Naive thymus-derived CD8-positive, alpha-beta T cell (primary cell): ENCODE data around the gene DACH2. TPM values are rescaled to one million over a fixed set of nuclear protein-coding genes. Genes with fewer than 3 reads are reported as not detected.

Experiments
- ATAC-seq, 2 donors: fragments of 150-1000 bp; cut with Tn5 transposase in 1 of 2; sonication (Bioruptor Pico), chemical (Tn5 transposase) in 1 of 2; 1 replicate in 1 of 2; 2 replicates in 1 of 2; pipeline ENCODE4 v1.10.0; 2021; ENCODE audit warnings: mild to moderate bottlenecking in 2 of 2, moderate library complexity in 2 of 2
- POLR2A ChIA-PET: fragments of 350-600 bp; sonication (Branson Sonifier 250); formaldehyde crosslinking; loops from one replicate; lab custom pipeline; 2021; ENCODE audit warnings: antibody characterized with exemption; lab: Charles Lee
- DNase-seq, 10 donors: peaks; one replicate each; pipeline versions ENCODE4 v3.0.0 to v3.0.0-alpha.2; 2020 to 2022
- H3K27ac Mint-ChIP-seq, 10 donors: one replicate each; pipeline ENCODE4 v1.8.0; 2020 to 2022; ENCODE audit warnings: mild to moderate bottlenecking in 10 of 10, mixed read lengths in 10 of 10, moderate library complexity in 4 of 10, inconsistent platforms in 1 of 10
- H3K27me3 Mint-ChIP-seq, 5 donors: one replicate each; pipeline ENCODE4 v1.8.0; 2021 to 2022; ENCODE audit warnings: mixed read lengths in 5 of 5
- H3K36me3 Mint-ChIP-seq, 3 donors: one replicate each; pipeline ENCODE4 v1.8.0; 2020 to 2022; ENCODE audit warnings: mixed read lengths in 3 of 3, mild to moderate bottlenecking in 2 of 3, inconsistent platforms in 1 of 3
- H3K4me1 Mint-ChIP-seq, 4 donors: one replicate each; pipeline ENCODE4 v1.8.0; 2021 to 2022; ENCODE audit warnings: mixed read lengths in 4 of 4
- H3K4me3 Mint-ChIP-seq, 10 donors: one replicate each; pipeline ENCODE4 v1.8.0; 2020 to 2022; ENCODE audit warnings: mild to moderate bottlenecking in 10 of 10, mixed read lengths in 10 of 10, moderate library complexity in 6 of 10, inconsistent platforms in 1 of 10
- H3K9me3 Mint-ChIP-seq, 9 donors: one replicate each; pipeline ENCODE4 v1.8.0; 2020 to 2022; ENCODE audit warnings: mixed read lengths in 9 of 9, mild to moderate bottlenecking in 3 of 9, inconsistent platforms in 1 of 9, moderate library complexity in 1 of 9
- polyA plus RNA-seq, 3 donors: library from polyadenylated mRNA; unstranded; fragments of 300-500 nt; fragmentation: Illumina TruSeq; gene quantifications; one replicate each; pipeline ENCODE4 v1.2.3, GENCODE V29; 2021
- total RNA-seq, 8 experiments: library from RNA in 2 of 8; stranded (reverse) in 2 of 8; gene quantifications; one replicate each; pipeline ENCODE4 v1.2.3 and lab custom pipeline; 2021 to 2026

DACH2 gene
- total RNA-seq: not detected
- polyA plus RNA-seq: not detected
- total RNA-seq (lab: John Stamatoyannopoulos, UW): 0 to 0.06 (median 0) reads per million in 6 experiments

- POLR2A ChIA-PET: no interaction called here
- no peak within 1 kb of the TSS for H3K27ac Mint-ChIP-seq
- H3K4me1 Mint-ChIP-seq: peaks cover 0 to 19% (median 10%) of the 10 kb centered on the region in 4 donors
- peaks cover 0 to 4% (median 0%) of the 10 kb centered on the region in 9 donors for H3K9me3 Mint-ChIP-seq
- peak; percentile 38 to 91 for ATAC-seq
- H3K36me3 Mint-ChIP-seq: peaks cover 0 to 13% (median 0%) of the 10 kb centered on the region in 3 donors
- H3K4me3 Mint-ChIP-seq: peak within 1 kb of the TSS; percentile 63 to 86 (median 71)
- peak in 5 of 10 donors; percentile 5 to 62 (median 9) for DNase-seq
- H3K27me3 Mint-ChIP-seq: peaks cover 13 to 36% (median 21%) of the 10 kb centered on the region in 5 donors
These were observed at the start of gene DACH2 for GRCh38 chrX:86148024-86148511. DACH2 (plus strand) TSS chrX:86148451.

- Mint-ChIP-seq H3K4me1 (no peaks in the 10 kb centered on the region), H3K36me3 (no peaks in the 10 kb centered on the region), H3K27ac (no peak overlapping the region), H3K27me3 (peaks cover 0 to 6% (median 0%) of the 10 kb centered on the region in 5 donors), H3K4me3 (no peak overlapping the region), H3K9me3 (no peaks in the 10 kb centered on the region)
- POLR2A ChIA-PET: no interaction called here
- no peak for DNase-seq
- ATAC-seq: no peak
These were observed 45.9 kb upstream of the DACH2 start for GRCh38 chrX:86102341-86102740.

DNA sequence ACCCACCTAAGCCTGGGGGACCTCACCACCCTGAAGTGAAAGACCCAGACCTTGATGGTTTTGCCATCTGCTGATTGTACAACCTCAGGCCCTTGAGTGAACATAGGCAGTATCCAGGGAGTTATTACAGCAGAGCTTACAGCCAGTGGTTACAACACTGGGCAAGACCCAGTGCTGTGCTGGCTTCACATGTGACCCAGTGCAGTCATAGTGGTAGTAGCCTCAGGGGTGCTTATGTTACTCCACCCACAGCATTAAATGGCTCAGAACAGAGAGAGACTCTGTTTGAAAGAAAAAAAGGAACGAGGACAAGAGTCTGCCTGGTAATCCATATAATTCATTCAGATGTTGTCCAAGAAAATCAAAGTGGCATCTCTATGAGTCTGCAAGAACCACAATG lies 45.2 kb upstream of the DACH2 start:
- ATAC-seq: no peak
- H3K4me3 Mint-ChIP-seq: no peak overlapping the region
- H3K36me3 Mint-ChIP-seq: no peaks in the 10 kb centered on the region
- no peaks in the 10 kb centered on the region for H3K9me3 Mint-ChIP-seq
- no peak for DNase-seq
- H3K4me1 Mint-ChIP-seq: no peaks in the 10 kb centered on the region
- H3K27ac Mint-ChIP-seq: no peak overlapping the region
- H3K27me3 Mint-ChIP-seq: peaks cover 0 to 10% (median 0%) of the 10 kb centered on the region in 5 donors
- POLR2A ChIA-PET: no interaction called here

GRCh38 chrX:86104526-86104925 lies 43.7 kb upstream of the DACH2 start:
- no peaks in the 10 kb centered on the region for H3K36me3 Mint-ChIP-seq
- H3K27ac Mint-ChIP-seq: no peak overlapping the region
- no peak overlapping the region for H3K4me3 Mint-ChIP-seq
- no peak for DNase-seq
- POLR2A ChIA-PET: no interaction called here
- peaks cover 0 to 12% (median 0%) of the 10 kb centered on the region in 5 donors for H3K27me3 Mint-ChIP-seq
- no peaks in the 10 kb centered on the region for H3K4me1 Mint-ChIP-seq
- no peak for ATAC-seq
- H3K9me3 Mint-ChIP-seq: no peaks in the 10 kb centered on the region

DNA sequence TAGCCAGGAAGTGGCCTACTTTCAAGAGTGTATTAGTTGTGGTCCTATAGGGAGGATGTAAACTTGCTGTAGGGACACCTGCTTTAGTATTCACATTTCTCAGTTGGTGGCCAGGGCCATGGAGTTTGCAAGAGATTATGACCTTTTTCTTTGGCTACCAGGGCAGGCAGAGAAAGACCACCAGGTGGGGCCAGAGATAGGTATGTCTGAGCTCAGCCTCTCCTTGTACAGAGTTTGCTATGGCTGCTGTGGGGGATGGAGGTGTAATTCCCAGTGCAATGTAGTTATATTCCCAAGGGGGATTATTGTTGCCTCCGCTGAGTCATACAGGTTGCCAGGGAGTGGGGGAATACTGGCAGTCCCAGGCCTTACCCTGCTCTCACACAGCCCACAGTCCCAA lies 26.3 kb upstream of the DACH2 start:
- Mint-ChIP-seq H3K27ac (no peak overlapping the region), H3K9me3 (peaks cover 0 to 57% (median 19%) of the 10 kb centered on the region in 9 donors), H3K4me3 (no peak overlapping the region), H3K4me1 (no peaks in the 10 kb centered on the region), H3K36me3 (peaks cover 0 to 23% (median 2%) of the 10 kb centered on the region in 3 donors), H3K27me3 (peaks cover 0 to 26% (median 5%) of the 10 kb centered on the region in 5 donors)
- POLR2A ChIA-PET: no interaction called here
- no peak for DNase-seq
- no peak for ATAC-seq

DNA sequence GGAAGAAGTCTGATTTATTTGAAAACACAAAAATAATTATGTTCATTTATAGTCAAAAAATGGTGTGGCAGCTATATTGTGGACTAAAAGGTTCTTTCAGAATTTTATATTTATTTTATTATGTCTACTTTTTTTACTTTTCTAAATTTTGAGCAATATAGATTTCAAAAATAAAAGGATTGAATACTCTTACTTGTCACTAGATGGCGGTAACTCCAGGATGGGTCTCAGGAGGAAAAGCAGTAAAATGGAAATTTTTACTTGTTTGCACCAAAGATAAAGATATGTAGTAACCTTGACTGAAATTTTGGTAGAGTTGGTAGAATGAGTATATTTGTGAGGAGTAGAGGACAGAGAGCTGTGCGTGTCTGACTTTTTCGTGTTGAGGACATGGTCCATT lies 14.5 kb upstream of the DACH2 start:
- H3K36me3 Mint-ChIP-seq: no peaks in the 10 kb centered on the region
- POLR2A ChIA-PET: no interaction called here
- H3K4me1 Mint-ChIP-seq: peaks cover 0 to 1% (median 0%) of the 10 kb centered on the region in 4 donors
- H3K27ac Mint-ChIP-seq: no peak overlapping the region
- H3K4me3 Mint-ChIP-seq: no peak overlapping the region
- H3K9me3 Mint-ChIP-seq: no peaks in the 10 kb centered on the region
- ATAC-seq: no peak
- DNase-seq: peak in 2 of 10 donors; percentile 2 to 11
- peaks cover 0 to 7% (median 3%) of the 10 kb centered on the region in 5 donors for H3K27me3 Mint-ChIP-seq

DNA sequence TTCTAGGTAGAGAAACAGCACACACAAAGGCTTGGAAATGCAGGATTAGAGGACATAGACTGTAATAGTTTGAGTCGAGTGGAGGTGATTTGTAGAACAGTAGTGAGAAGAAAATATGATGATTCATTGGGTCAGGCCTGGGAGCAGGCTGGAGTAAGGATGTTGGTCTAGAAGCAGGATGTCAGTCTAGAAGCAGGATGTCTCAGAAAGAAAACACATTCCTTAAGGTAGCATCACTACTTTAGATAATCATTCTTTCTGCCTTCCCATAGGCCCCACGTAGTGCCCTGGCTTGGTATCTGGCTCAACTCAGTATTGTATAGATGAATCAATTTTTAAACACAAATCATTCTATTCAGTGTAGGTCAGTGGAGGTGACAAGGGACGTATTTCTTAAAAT lies 11.2 kb upstream of the DACH2 start:
- H3K27me3 Mint-ChIP-seq: peaks cover 0 to 6% (median 0%) of the 10 kb centered on the region in 5 donors
- no peaks in the 10 kb centered on the region for H3K9me3 Mint-ChIP-seq
- H3K4me1 Mint-ChIP-seq: peaks cover 0 to 1% (median 0%) of the 10 kb centered on the region in 4 donors
- POLR2A ChIA-PET: no interaction called here
- no peaks in the 10 kb centered on the region for H3K36me3 Mint-ChIP-seq
- no peak for DNase-seq
- H3K4me3 Mint-ChIP-seq: no peak overlapping the region
- H3K27ac Mint-ChIP-seq: no peak overlapping the region
- ATAC-seq: no peak

DNA sequence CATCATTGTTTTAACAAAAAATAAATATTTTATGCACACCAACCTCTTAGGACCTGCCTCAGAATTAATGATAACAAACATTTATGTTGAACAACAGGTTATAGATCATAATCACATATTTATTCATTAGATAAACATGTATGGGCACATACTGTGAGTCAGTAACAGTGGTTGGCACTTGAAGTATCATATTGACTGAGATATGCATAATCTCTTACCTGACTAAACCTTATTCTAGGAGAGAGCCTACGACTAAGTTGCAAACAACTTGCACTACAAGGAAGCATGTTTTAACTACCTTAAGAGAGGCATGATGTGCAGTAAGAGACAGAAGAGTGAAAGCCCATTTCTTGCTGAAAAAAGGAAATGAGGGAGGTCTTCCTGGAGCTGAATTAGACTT lies 6.5 kb upstream of the DACH2 start:
- H3K36me3 Mint-ChIP-seq: no peaks in the 10 kb centered on the region
- POLR2A ChIA-PET: no interaction called here
- H3K4me1 Mint-ChIP-seq: no peaks in the 10 kb centered on the region
- no peak for ATAC-seq
- peaks cover 0 to 3% (median 0%) of the 10 kb centered on the region in 9 donors for H3K9me3 Mint-ChIP-seq
- DNase-seq: no peak
- H3K4me3 Mint-ChIP-seq: no peak overlapping the region
- peaks cover 3 to 23% (median 5%) of the 10 kb centered on the region in 5 donors for H3K27me3 Mint-ChIP-seq
- no peak overlapping the region for H3K27ac Mint-ChIP-seq

DNA sequence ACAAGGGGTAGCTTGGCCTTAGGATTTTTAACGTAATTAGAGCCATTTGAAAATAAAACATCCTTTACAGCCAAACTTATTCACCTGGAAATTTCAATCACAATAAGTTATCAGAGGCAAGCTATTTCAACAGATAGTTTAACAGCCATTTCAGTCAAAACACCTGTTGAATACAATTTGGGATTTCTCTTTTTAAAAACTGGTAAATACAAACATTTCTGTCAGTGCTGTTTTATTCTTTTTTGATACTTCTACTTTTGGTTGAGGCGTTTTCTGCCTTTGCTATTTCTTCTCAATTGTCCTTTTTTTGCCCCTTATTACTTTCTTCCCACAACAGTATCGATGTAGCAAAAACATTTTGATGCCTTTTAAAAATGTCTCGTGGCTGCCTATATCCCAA lies 2.1 kb upstream of the DACH2 start:
- ATAC-seq (no peak), DNase-seq (no peak)
- peaks cover 0 to 6% (median 0%) of the 10 kb centered on the region in 9 donors for H3K9me3 Mint-ChIP-seq
- POLR2A ChIA-PET: no interaction called here
- no peak overlapping the region for H3K27ac Mint-ChIP-seq
- H3K4me3 Mint-ChIP-seq: no peak overlapping the region
- H3K36me3 Mint-ChIP-seq: peaks cover 0 to 13% (median 0%) of the 10 kb centered on the region in 3 donors
- peaks cover 13 to 49% (median 21%) of the 10 kb centered on the region in 5 donors for H3K27me3 Mint-ChIP-seq
- H3K4me1 Mint-ChIP-seq: peaks cover 0 to 19% (median 10%) of the 10 kb centered on the region in 4 donors

- Mint-ChIP-seq H3K4me3 (peak overlapping the region; percentile 36 to 86 (median 68)), H3K9me3 (peaks cover 0 to 3% (median 0%) of the 10 kb centered on the region in 9 donors), H3K36me3 (peaks cover 0 to 13% (median 0%) of the 10 kb centered on the region in 3 donors), H3K4me1 (peaks cover 0 to 19% (median 10%) of the 10 kb centered on the region in 4 donors), H3K27me3 (peaks cover 11 to 31% (median 21%) of the 10 kb centered on the region in 5 donors), H3K27ac (no peak overlapping the region)
- POLR2A ChIA-PET: no interaction called here
- peak in 1 of 10 donors; percentile 28 for DNase-seq
- no peak for ATAC-seq
These were observed 343 bp downstream of the DACH2 start for GRCh38 chrX:86148594-86148993.

DNA sequence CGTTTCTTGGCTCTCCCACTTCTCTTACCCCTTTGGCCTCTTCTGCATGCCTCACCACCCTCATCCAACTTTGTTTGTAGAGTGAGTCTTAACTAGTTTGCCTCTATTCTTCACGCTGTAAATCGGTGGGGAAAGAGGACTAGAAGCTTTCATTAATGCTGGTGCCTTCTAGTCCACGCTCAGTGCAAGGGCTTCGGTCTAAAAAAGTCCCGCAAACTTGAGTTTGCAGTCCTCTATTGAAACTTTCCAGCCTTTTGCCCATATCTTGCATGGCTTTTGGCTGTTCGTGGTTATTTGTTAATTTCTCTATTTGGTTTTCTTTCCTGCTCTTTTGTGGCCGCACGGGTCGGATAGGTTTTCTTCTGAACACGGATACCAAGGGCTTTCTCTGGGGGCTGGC lies 868 bp downstream of the DACH2 start:
- H3K27ac Mint-ChIP-seq: no peak overlapping the region

GRCh38 chrX:86154553-86154952 lies 6.3 kb downstream of the DACH2 start:
- Mint-ChIP-seq H3K9me3 (peaks cover 0 to 3% (median 0%) of the 10 kb centered on the region in 9 donors), H3K4me3 (no peak overlapping the region), H3K27me3 (peaks cover 3 to 25% (median 11%) of the 10 kb centered on the region in 5 donors), H3K27ac (no peak overlapping the region), H3K4me1 (peaks cover 0 to 1% (median under 1%) of the 10 kb centered on the region in 4 donors), H3K36me3 (peaks cover 0 to 6% (median 0%) of the 10 kb centered on the region in 3 donors)
- no peak for DNase-seq
- POLR2A ChIA-PET: no interaction called here
- no peak for ATAC-seq

More for the DNA sequence above, 868 bp downstream of the DACH2 start:
- peaks cover 11 to 28% (median 21%) of the 10 kb centered on the region in 5 donors for H3K27me3 Mint-ChIP-seq
- H3K36me3 Mint-ChIP-seq: peaks cover 0 to 13% (median 0%) of the 10 kb centered on the region in 3 donors
- DNase-seq: no peak
- peaks cover 0 to 19% (median 10%) of the 10 kb centered on the region in 4 donors for H3K4me1 Mint-ChIP-seq
- peaks cover 0 to 3% (median 0%) of the 10 kb centered on the region in 9 donors for H3K9me3 Mint-ChIP-seq
- H3K4me3 Mint-ChIP-seq: peak overlapping the region; percentile 36 to 86 (median 68)
- POLR2A ChIA-PET: no interaction called here
- no peak for ATAC-seq

- POLR2A ChIA-PET: no interaction called here
- Mint-ChIP-seq H3K4me3 (no peak overlapping the region), H3K27me3 (peaks cover 5 to 25% (median 10%) of the 10 kb centered on the region in 5 donors), H3K27ac (no peak overlapping the region), H3K36me3 (no peaks in the 10 kb centered on the region), H3K4me1 (no peaks in the 10 kb centered on the region), H3K9me3 (peaks cover 0 to 4% (median 0%) of the 10 kb centered on the region in 9 donors)
- ATAC-seq (no peak), DNase-seq (no peak)
These were observed 23.1 kb downstream of the DACH2 start for GRCh38 chrX:86171366-86171765.
